ENCODE results near the gene PRDM16.

Gene PRDM16

DNA sequence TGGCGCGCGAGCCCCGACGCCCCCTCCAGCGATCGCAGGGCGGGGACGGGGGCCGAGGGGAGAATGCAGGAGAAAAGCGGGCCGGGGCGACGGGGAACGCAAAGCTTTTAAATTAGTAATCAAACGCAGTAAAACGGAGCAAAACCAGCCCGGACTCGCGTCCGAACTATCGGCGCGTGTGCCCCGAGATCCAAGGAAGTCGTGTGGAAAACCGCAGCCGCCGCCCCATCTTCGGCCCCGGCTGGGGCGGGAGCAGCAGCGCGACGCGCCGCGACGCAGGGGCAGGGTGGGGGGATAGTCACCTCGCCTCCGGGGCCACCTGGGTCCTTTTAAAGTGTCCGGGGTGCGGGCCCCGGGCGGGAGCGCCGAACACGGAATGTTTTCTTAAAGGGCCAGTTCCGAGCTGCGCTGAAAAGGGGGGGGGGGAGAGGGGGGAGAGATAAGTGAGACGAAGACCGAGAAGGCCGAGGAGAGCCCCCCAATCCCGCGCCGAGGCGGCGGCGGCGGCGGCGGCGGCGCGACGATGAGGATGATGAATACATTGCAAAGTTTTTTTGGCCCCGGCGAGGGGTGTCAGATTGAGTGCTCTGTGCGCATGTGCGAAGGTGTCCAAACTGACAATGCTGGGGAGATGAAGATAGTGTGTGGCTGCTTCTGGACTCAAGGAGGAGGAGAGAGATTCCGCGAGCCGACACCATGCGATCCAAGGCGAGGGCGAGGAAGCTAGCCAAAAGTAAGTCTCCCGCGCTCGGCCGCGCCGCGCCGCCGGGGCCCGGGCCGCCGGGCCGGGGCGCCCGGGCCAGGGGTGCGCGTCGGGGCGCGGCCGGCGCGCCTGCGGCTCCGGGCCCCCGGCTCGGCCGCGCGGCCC, at the start of gene PRDM16:
TSS of gene PRDM16 (plus strand) at position 640 of the 868 bp plus-strand sequence. CDS start at position 697, 57 bp downstream.
- peak; percentile 24 for DNase-seq (ENCODE audit: low spot score)

DNA sequence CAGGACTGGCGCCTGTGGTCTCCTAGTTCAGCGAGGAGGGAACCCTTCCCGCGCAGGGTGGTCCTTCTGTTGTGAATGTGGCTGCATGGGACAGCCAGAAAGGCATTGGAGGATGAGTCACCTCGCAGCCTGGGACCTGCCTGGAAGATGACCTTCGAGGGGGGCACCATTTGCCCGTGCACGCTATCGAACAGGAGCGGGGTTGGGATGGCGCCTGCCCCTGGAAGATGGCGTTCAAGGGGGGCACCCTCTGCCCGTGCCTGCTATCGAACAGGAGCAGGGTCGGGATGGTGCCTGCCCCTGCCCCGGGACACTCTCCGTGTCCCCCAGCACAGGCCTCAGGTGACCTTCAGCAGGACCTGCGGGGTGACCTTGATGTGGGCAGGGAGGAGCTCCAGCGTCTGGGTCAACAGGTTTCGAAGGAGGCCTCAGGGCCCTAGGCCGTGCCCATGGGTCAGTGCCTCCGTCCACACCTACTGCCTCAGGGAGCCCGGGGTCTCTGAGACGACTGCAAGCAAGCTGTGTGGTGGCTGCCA, 49.4 kb upstream of the PRDM16 start:
- DNase-seq (ENCODE audit: low spot score) = no peak

DNA sequence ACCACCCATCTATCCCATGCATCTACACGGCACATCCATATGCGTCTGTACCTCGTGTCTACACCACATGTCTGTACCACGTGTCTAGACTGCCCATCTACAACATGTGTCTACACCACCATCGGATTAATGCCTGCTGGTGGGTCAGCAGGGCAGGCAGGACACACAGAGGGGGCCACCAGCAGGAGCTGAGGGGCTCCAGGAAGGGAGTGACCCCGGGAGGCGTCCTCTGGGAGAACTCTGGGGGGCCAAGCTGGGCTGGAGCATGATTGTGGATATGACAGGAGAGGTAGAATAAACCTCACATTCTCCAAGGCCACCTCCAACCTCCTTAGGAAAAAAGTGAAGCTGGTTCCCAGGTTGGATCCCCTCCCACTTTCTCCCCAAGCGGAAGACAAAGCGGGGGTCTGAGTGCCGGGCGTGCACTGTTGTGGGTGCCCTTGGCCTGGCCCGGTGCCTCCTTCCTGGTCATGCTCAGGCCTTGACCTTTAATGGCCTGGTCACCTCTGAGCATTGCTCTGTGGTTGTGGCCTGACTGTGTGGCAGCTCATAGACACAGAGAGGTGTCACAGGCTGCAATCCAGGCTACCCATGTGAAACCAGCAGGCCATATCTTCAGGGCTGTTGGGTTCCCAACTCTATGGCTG, 48.6 kb upstream of the PRDM16 start:
- no peak for DNase-seq (ENCODE audit: low spot score)

DNA sequence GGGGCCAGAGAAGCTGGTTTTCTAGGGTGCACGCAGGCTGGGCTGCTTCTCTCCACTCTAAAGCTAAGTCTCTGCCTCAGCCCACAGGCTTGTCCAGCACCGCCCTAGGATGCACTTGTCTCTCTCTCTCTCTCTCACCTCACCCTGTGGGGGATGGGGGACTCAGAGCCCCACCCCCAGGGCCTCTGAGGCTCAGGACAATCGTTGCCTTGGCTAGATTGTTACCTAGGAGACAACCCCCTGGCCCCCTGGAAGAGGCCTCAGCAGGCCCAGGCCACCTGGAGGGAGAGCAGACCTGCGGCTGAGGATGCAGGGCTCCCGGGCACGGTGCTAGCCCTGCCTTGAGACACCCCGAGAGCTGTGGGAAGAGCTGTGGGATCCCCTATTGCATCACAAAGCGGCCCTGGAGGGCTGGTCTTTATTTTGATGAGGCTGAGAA, 47.8 kb upstream of the PRDM16 start, which contains the start of gene ACTRT2:
TSS of gene ACTRT2 (plus strand) at position 235 of the 439 bp plus-strand sequence. CDS start 220 bp downstream, outside the sequence.
- no peak for DNase-seq (ENCODE audit: low spot score)

DNA sequence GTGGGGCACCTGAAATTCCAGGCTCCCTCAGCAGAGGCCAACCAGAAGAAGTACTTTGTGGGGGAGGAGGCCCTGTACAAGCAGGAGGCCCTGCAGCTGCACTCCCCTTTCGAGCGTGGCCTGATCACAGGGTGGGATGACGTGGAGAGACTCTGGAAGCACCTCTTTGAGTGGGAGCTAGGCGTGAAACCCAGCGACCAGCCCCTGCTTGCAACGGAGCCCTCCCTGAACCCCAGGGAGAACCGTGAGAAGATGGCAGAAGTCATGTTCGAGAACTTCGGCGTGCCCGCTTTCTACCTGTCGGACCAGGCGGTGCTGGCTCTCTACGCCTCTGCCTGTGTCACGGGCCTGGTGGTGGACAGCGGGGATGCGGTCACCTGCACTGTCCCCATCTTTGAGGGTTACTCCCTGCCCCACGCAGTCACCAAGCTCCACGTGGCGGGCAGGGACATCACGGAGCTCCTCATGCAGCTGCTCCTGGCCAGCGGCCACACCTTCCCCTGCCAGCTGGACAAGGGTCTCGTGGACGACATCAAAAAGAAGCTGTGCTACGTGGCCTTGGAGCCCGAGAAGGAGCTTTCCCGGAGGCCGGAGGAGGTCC, 47.1 kb upstream of the PRDM16 start:
- DNase-seq (ENCODE audit: low spot score) = no peak

DNA sequence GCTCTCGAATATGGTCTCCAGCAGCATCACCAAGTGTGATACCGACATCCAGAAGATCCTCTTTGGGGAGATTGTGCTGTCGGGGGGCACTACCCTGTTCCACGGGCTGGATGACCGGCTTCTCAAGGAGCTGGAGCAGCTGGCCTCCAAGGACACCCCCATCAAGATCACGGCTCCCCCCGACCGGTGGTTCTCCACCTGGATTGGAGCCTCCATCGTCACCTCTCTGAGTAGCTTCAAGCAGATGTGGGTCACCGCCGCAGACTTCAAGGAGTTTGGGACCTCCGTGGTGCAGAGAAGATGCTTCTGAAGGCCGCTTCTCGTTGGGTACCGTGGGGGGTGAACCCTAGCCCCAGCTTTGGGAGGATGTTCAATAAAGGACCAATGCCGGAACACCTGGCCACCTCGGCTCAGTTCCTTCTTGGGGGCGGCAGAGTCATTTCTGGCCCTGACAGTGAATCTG, 46.5 kb upstream of the PRDM16 start:
- DNase-seq (ENCODE audit: low spot score) = no peak

DNA sequence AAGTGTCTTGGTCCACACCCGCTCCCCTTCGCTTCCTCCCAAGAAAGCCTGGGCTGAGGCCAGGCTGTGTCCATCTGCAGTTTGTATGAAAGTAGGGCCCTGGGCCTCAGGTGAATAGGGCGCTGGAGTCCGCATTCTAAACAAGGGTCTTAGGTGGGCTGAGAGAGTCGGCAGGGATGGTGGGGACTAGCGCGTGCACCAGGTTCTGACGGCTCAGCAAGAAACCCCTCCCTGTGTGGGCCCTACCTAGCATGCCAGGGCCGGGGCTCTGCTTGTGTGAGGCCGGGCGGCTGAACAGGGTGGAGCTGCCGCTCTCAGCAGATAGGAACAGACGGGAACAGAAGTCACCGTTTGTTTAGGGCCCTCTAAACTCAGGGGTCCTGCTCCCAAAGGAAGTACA, 46.0 kb upstream of the PRDM16 start:
- DNase-seq (ENCODE audit: low spot score) = no peak

DNA sequence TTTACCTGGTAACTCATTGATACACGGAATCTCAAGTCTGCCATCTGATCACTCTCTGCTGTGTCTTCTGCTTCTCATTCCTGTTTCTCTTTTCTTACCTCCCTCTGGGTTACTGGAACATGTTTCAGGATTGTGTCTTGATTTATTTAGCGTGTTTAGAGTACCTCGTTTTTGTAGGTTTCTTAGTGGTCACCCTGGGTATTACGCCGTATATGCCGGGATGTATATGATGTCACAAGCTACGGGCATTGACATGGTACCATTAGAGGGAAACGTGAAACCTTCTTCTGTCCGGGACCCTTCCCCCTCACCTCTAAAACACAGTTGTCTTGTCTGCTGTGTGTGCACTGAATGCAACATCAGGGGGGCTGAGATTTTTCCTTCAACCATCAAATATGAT, 45.0 kb upstream of the PRDM16 start:
- no peak for DNase-seq (ENCODE audit: low spot score)

DNA sequence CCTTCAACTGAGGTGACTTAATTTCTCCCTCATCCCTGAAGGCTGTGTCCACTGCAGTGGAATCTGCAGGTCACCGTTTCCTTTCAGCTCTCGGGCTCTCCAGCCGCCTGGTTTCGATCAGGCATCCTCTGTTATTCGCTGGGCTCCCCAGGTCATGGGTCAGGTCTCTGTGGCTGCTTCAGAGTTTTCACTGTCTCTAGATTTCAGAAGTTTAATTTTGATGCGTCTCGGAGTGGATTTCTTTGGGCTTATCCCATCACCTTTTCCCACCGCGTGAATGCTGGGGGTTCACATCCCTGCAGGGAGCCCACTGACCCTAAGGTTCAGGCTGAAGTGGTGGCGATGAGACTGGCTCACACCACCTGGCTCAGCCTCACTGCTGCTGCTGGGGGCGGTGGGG, 44.4 kb upstream of the PRDM16 start:
- no peak for DNase-seq (ENCODE audit: low spot score)

DNA sequence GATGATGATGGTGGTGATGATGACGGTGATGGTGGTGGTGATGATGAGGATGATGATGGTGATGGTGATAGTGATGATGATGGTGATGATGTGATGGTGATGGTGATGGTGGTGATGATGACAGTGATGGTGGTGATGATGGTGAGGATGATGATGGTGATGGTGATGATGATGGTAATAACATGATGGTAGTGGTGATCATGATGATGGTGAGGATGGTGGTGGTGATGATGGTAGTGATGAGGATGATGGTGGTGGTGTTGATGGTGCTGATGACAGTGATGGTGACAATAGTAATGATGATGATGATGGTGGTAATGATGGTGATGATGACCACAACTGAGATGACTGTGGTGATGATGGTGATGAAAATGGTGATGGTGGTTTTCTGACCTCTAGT, 42.9 kb upstream of the PRDM16 start:
- no peak for DNase-seq (ENCODE audit: low spot score)

DNA sequence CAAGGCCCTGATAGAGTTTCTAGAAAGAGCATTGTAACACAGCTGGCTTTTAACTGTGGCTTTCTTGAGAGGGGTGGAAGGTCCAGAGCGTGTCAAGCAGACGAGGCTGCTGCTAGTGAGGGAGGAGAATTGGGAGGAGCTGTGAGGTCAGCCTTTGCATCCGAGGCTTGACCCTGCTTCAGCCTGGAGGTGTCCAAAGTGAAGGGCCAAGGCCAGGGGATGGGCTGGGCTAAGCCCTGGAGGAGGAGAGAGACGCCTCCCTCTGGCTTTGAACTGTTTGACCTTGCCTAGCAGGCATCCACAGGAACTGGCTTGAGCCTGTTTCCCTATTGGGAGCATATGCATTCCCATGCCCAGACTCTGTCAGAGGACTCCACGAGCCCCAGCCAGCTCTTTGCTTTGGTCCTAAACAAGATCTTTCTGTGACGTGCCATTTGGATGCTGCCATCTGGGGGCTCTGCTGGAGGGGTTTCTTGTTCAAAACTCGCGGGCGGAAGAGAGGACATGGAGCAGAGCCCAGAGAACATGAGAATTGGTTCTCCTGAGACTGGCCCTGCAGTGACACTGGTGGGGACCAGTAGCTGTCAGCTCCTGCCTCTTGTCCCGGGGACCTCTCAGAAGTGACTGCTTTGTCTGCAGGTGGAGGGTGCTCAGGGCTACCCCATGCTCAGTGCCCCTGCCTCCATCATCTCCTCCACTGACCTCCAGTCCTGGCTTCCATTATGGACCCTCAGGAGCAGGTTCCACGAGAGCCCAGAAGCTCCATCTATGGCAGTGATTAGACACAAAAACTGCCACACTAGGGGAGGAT, 42.2 kb upstream of the PRDM16 start:
- no peak for DNase-seq (ENCODE audit: low spot score)

DNA sequence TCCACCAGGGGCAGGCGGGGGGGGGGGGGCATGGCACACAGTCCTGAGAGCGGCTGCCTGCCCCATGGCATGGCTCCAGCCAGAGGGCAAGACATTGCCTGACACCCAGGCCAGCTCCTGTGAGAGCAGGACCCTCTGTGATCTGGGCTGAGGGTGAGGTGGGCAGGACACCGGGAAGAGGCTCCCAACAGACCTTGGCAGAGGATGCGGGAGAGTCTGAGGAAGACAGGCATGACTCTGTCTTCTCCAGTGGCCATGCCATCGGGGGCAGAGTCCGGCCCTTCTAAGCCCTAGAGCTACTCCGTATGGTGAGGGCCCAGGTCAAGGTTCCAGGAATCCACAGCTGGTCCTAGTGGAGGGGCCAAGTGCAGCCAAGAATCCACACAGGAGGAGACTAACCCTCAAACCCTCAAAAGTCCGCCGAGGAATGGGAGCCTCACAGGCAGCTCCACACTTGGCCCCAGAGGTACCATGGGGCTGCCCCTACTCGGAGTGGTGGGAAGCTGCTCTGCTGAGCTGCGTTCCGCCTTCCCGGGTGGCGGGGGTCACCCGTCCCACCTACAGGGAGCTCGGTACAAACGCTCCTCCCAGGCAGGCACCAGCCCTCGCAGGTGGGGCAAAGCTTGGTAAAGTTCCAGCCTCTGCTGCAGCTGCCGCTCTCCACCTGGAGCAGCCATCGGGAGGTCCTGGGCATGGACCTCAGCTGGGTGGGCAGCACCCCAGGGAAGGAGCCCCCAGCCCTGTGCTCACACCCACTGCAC, 41.2 kb upstream of the PRDM16 start:
- DNase-seq (ENCODE audit: low spot score) = no peak

DNA sequence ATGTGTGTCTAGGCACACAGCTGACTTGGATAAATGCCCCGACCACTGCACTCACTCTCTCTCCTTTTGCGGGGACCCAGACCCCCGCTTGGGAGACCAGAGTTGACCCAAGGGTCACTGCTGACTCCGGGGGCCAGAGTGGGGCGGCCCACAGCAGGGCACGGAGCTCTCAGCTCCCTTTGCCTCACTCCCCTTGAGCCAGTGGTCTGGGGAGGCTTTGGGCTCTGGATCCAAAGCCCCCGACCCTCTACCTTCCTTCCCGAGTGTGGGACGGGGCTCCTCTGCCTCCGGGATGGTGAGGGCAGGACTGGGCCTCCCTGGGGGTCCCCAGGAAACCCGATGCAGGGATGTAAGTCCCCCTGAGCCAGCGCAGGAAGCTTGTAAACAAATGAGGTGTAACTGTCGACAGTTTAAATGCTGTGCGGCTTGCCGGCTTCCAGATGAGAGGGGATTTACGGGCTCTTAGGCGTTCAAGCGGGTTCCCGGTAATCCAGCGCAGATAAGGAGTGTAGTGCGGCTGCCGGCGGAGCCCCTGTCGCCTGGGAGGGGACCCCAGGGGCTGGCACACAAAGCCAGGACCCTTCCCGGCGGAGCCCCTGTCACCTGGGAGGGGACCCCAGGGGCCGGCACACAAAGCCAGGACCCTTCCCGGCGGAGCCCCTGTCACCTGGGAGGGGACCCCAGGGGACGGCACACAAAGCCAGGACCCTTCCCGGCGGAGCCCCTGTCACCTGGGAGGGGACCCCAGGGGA, 40.3 kb upstream of the PRDM16 start:
- DNase-seq (ENCODE audit: low spot score) = no peak

DNA sequence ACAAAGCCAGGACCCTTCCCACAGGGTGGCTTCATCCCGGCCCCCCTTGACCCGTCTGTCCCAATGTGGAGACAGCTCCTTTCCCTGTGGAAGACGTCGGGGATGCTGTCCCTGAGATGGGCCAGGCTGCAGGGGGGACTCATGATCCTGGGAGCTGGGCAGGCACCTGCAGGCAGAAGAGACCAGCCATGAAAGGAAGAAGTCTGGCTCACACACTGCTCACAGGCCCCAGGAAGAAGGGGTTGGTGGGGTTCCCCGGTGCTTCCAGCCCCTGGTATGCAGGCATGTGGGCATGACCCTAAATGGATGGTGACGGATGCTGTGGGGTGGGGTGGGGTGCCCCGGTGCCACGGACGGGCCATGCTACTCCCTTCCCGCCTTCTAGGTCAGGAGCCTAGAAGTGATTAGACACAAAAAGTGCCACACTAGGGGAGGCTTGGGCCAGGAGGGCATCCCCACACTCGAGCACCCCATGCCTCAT, 39.5 kb upstream of the PRDM16 start:
- no peak for DNase-seq (ENCODE audit: low spot score)

DNA sequence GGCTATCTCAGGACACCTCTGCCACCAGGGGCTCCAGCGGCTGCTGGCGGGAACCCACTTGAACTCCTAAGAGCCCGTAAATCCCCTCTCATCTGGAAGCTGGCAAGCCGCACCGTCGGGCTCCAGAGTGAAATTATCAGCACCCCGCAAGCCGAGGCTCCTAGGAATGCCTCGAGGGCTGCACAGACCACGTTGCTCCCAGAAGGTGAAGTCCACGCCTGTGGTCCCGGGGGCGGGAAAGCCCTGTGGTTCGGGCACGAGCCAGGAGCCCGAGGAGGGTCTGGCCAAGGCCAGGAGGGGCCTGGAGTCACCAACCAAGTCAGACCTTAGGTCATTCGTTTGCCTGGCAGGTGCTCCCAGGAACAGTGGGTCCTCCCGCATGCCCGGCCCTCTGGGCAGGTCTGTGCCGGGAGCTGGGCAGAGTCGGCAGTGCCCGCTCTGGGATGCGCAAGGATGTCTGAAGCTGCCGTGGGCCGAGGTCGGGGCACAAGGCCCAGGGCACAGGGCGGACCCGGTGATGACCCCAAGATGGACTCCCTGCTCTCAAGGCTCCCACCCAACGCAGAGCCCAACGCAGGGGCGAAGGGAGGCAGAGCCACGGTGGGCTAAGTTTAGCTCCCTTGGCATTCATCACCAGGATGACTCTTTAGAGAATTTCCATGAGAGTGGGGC, 38.9 kb upstream of the PRDM16 start:
- no peak for DNase-seq (ENCODE audit: low spot score)

DNA sequence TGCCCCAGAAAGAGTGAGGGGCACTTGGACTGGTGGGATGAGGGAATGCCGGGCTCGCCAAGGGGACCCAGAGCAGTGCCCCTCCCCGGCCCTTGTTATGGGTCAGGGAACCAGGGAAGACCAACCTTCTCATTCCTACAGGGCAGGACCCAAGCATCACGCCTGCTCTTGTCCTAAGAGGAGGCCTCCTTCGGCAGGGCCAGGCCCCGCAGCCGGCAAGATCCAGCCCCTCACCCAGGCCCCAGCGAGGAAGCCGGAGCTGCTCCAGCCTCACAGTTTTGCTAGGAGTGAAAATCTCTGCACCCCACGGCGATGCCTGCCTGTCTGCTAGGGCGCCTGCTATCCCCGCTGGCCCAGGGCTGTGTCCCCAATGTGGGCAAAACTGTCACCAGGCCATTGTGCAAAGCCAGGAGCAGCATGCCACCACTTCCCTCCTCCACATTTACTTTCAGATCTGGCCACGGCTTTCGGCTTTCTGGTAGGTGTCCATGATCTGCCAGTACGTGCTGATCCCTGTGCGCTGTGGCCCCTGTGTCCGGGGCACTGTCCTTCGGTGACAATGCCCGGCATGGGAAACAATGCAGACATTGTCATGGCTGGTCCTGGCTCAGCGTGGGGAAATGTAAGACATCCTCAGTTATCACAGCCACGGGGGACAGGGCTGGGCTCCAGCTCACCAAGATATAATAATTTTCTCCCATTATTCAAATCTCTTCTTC, 38.2 kb upstream of the PRDM16 start:
- DNase-seq (ENCODE audit: low spot score) = no peak

DNA sequence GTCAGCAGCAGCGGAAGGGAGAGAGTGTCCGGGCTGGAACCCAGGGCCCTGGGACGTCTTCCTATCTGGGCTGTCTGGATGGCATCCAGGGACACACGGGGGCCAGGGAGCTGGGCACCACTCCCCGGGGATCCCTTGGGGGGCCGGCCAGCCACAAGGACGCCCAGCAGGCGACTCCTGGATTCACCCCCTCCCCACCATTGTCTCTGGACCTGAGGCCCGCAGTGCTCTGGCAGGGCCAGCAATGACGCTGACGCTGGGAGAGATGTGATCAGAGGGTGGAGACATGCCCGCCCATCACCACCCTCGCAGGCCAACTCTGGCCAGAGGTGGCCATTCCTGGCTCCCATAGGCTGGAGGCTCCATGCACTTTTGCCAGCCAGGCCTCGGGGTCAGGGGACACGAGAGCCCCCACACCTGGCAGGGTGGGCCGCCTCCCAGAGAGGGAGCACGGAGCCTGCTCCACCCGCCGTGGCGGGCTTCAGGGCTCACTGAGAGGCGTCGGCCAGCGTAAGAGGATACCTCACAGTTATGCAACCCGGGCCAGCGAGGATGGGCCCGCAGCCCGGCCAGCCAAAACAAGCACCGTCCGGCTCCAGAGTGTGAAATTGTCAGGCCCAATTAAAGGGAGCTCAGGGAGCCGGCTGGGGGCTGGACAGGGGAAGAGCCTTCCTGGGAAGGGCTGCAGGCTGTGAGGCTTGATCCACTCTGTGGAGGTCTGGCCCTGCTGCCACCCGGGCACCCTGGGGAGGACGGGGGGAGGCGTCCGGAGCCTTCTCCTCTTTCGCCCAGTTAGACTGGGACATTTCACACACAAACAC, 37.4 kb upstream of the PRDM16 start:
- no peak for DNase-seq (ENCODE audit: low spot score)
